GM12878 (cell line): ENCODE data around the gene PRUNE2. TPM values are rescaled to one million over a fixed set of nuclear protein-coding genes. Genes with fewer than 3 reads are reported as not detected.

ENCODE experiments used
- ATAC-seq: fragments of 200-7000 bp; cut with Tn5 transposase; 3 replicates; pipeline ENCODE4 v1.9.1; 2020; ENCODE audit warnings: mild to moderate bottlenecking, moderate library complexity
- BruUV-seq: library from RNA; stranded (reverse); fragments of 400-500 nt; replicated peaks from 2 replicates; lab custom pipeline; 2021; lab: Mats Ljungman, UMichigan
- CTCF ChIA-PET: fragments of 300-600 bp; sonication (Branson Sonifier 250); formaldehyde crosslinking; extraction: SDS; loops from one replicate; lab custom pipeline; 2021; ENCODE audit warnings: inconsistent platforms; lab: Yijun Ruan, JAX
- POLR2A ChIA-PET: fragments of 350-600 bp; formaldehyde crosslinking; extraction: SDS; loops from one replicate; lab custom pipeline; 2021; ENCODE audit warnings: inconsistent platforms; lab: Charles Lee
- RAD21 ChIA-PET: fragments of 300-600 bp; sonication (Branson Sonifier 250); formaldehyde crosslinking; loops from one replicate; lab custom pipeline; 2023; ENCODE audit warnings: antibody characterized with exemption; ENCODE audit not compliant: unreplicated experiment; lab: Charles Lee
- SMC1A ChIA-PET: fragments of 300-600 bp; sonication (Branson Sonifier 250); formaldehyde crosslinking; loops from one replicate; lab custom pipeline; 2023; ENCODE audit not compliant: unreplicated experiment, uncharacterized antibody; lab: Charles Lee
- DNase-seq: peaks from one replicate; pipeline ENCODE4 v3.0.0-alpha.2; 2011; ENCODE audit warnings: low read depth, low spot score
- FAIRE-seq: peaks from 3 replicates; lab custom pipeline; 2011; peaks lifted over from hg19 to GRCh38; lab: Jason Lieb, UNC
- H2AFZ ChIP-seq: 2 replicates; pipeline ENCODE4 v1.6.0; 2011; ENCODE audit warnings: low read depth, low read length, control low read depth; ENCODE audit not compliant: control insufficient read depth
- H3K27ac ChIP-seq: 2 replicates; pipeline ENCODE4 v1.5.1; 2011; ENCODE audit warnings: control low read depth; ENCODE audit not compliant: control insufficient read depth, insufficient read depth
- H3K27me3 ChIP-seq, 2 experiments: replicated peaks in 1 of 2; 2 replicates each; pipeline versions ENCODE4 v1.6.0 to v1.6.1; 2011; ENCODE audit warnings: low read length in 1 of 2; ENCODE audit not compliant: control insufficient read depth in 2 of 2, insufficient read depth in 2 of 2
- H3K36me3 ChIP-seq, 2 experiments: 2 replicates each; pipeline ENCODE4 v1.5.1; 2011; ENCODE audit warnings: low read length in 1 of 2; ENCODE audit not compliant: control insufficient read depth in 2 of 2, insufficient read depth in 2 of 2
- H3K4me1 ChIP-seq: 2 replicates; pipeline ENCODE4 v1.6.1; 2011; ENCODE audit warnings: mild to moderate bottlenecking, low read length, moderate library complexity, mixed read lengths; ENCODE audit not compliant: control insufficient read depth, insufficient read depth
- H3K4me2 ChIP-seq: 2 replicates; pipeline ENCODE4 v1.6.0; 2011; ENCODE audit warnings: control low read depth; ENCODE audit not compliant: control insufficient read depth, insufficient read depth
- H3K4me3 ChIP-seq: fragments of 200-600 bp; sonication (generic); 2 replicates; pipeline ENCODE4 v1.5.1; 2016
- H3K79me2 ChIP-seq: 2 replicates; pipeline ENCODE4 v1.6.0; 2011; ENCODE audit warnings: low read length; ENCODE audit not compliant: control insufficient read depth, insufficient read depth
- H3K9ac ChIP-seq: 2 replicates; pipeline ENCODE4 v1.8.0; 2011; ENCODE audit warnings: low read length, control low read depth, mixed read lengths; ENCODE audit not compliant: control insufficient read depth, insufficient read depth
- H3K9me3 ChIP-seq: replicated peaks from 3 replicates; pipeline ENCODE4 v1.5.1; 2011; ENCODE audit warnings: mild to moderate bottlenecking, low read length; ENCODE audit not compliant: control insufficient read depth, insufficient read depth
- H4K20me1 ChIP-seq: 2 replicates; pipeline ENCODE4 v1.6.0; 2011; ENCODE audit not compliant: control insufficient read depth, insufficient read depth
- ESRRA ChIP-seq: IDR thresholded peaks from 2 replicates; pipeline ENCODE4 v1.6.1; 2012; ENCODE audit warnings: mild to moderate bottlenecking, low read length, improper control_type of control experiment
- JUNB ChIP-seq: IDR thresholded peaks from 2 replicates; pipeline ENCODE4 v1.6.1; 2016; ENCODE audit warnings: antibody characterized with exemption, mild to moderate bottlenecking
- KLF5 ChIP-seq: fragments of 450-650 bp; IDR thresholded peaks from 2 replicates; pipeline ENCODE4 v1.6.1; 2014; ENCODE audit warnings: mild to moderate bottlenecking; ENCODE audit not compliant: partially characterized antibody
- MEF2A ChIP-seq: IDR thresholded peaks from 2 replicates; pipeline ENCODE4 v1.6.1; 2011; ENCODE audit warnings: low read depth, mild to moderate bottlenecking, low read length, moderate library complexity; ENCODE audit not compliant: insufficient read depth
- PKNOX1 ChIP-seq: fragments of 450-650 bp; IDR thresholded peaks from 2 replicates; pipeline ENCODE4 v1.6.1; 2016; ENCODE audit warnings: mild to moderate bottlenecking
- TBL1XR1 ChIP-seq: IDR thresholded peaks from 2 replicates; pipeline ENCODE4 v1.6.1; 2012; ENCODE audit warnings: low read depth, low read length, improper control_type of control experiment
- WGBS: methylation state at CpG from one replicate; pipeline ENCODE4 v1.1.6; 2016; ENCODE audit warnings: low lambda C conversion rate; ENCODE audit not compliant: insufficient replicate concordance, insufficient coverage; ENCODE audit errors: missing lambda C conversion rate; 5-methylcytosine and 5-hydroxymethylcytosine counted together
- in situ Hi-C: fragments of 300-500 bp; cut with MboI; formaldehyde crosslinking; loops from 9 replicates; pipeline ENCODE4 v1.14.3; 2018; ENCODE audit warnings: mixed read lengths
- intact Hi-C: fragments of 100-400 bp; cut with micrococcal nuclease; formaldehyde crosslinking; loops from one replicate; pipeline ENCODE4 v1.14.2; 2022; ENCODE audit not compliant: unreplicated experiment
- polyA plus RNA-seq, 11 experiments: library from polyadenylated mRNA; depleted of rRNA in 4 of 11; unstranded in 6 of 11; stranded (reverse) in 5 of 11; fragments of >200 nt; fragmentation: Nextera tagmentation in 4 of 11; fragmentation: Illumina TruSeq in 1 of 11; extraction: Ambion mirVana in 4 of 11; extraction: Trizol in 1 of 11; gene quantifications; 1 replicate in 1 of 11; 2 replicates in 10 of 11; pipeline versions ENCODE4 v1.2.1 to v1.2.3, GENCODE V29; 2011 to 2016; ENCODE audit warnings: inconsistent platforms in 2 of 11, missing spikeins in 2 of 11, low read depth in 1 of 11
- total RNA-seq, 4 experiments: library from RNA; depleted of rRNA in 3 of 4; stranded (reverse); fragments of >200 nt in 3 of 4; fragmentation: Illumina TruSeq in 1 of 4; extraction: Trizol in 1 of 4; gene quantifications; 2 replicates each; pipeline versions ENCODE4 v1.2.1 to v1.2.3, GENCODE V29; 2013 to 2021

PRUNE2 gene
- total and polyA plus RNA-seq, 10 of the 15 experiments (the other 5 are each of a cell fraction or from before 2014, with no cell fraction given), result 0.07 to 0.63 (median 0.25) TPM

DNA sequence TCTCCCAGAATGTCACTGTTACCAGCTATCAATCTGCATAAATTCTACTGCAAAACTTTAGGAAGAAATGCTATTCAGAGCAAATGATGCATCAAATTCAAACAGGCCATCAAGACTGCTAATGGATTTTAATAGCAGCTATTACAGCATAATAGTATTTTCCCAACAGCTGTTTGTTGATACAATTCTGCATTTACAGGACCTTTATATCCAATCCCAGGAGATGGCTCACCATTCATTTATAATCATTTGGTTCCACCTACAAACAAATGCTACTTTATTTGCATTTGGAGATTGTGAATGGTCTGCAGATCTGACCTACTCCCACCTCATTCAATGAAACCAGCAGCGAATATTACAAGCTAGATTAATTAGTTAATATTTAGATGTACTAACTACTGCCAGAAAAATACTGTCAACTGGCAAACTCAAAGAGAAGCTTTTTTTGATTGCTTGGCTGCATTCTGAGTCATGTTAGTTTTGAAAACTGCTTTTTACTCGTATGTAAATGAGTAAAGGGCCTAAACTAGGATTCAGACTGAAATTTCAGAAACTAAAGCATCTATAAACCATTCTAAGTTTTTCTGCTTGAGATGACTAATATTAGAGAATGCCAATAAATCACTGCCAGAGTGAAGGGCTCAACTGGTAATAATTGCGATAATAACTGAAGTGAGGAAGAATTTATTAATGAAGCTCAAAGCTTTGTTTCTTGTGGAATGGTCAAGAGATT is 148.8 kb downstream of the PRUNE2 start:
- H3K79me2 ChIP-seq, result no peaks in the 10 kb centered on the region
- H3K9ac ChIP-seq, result no peak overlapping the region
- H3K9me3 ChIP-seq, result no peaks in the 10 kb centered on the region
- POLR2A ChIA-PET, result interaction anchor here (0.5 kb wide), 1 partner anchor 26 kb away, joined by 3 read pairs; no protein-coding TSS in a partner anchor
- H3K36me3 ChIP-seq, result no peaks in the 10 kb centered on the region
- in situ Hi-C loops, result no loop called here
- no peak overlapping the region for H3K27ac ChIP-seq
- SMC1A ChIA-PET, result interaction anchor here (0.6 to 1.0 kb wide), 2 partner anchors 17 to 1956 kb away, joined by 3 read pairs; no protein-coding TSS in a partner anchor
- no peak overlapping the region for H3K4me2 ChIP-seq
- no peak for FAIRE-seq
- no peaks in the 10 kb centered on the region for H4K20me1 ChIP-seq
- H3K4me3 ChIP-seq, result no peak overlapping the region
- H3K4me1 ChIP-seq, result peaks cover 3% of the 10 kb centered on the region; the same call in 1 of the 2 replicates
- CTCF ChIA-PET, result interaction anchor here (1.3 to 1.5 kb wide), 3 partner anchors 19 to 230 kb away, joined by 3 read pairs; no protein-coding TSS in a partner anchor
- TF ChIP-seq ESRRA, result no peak
- TF ChIP-seq KLF5, result no peak
- TF ChIP-seq MEF2A, result 0 out of 2 replicates have a peak, but pooled peaks have one; percentile 21
- TF ChIP-seq JUNB, result peak; percentile 42
- no peak for TF ChIP-seq TBL1XR1
- TF ChIP-seq PKNOX1, result peak; percentile 45
- TF ChIP-seq, all 136 proteins: peak for 3
- DNase-seq (no peak), ATAC-seq (no peak)
- intact Hi-C loops, result loop anchor here (5.0 kb wide), 1 partner anchor 230 kb away; no protein-coding TSS in a partner anchor
- BruUV-seq, result no TSS peak
- WGBS, result 1% methylated on average over 3 of the region's 3 CpGs
- Histone ChIP-seq H2AFZ (no peak overlapping the region), H3K27me3 (no peaks in the 10 kb centered on the region)
- RAD21 ChIA-PET, result no interaction called here
